ENCODE results near the gene LRP3. TPM values are rescaled to one million over a fixed set of nuclear protein-coding genes. Genes with fewer than 3 reads are reported as not detected.

LRP3 gene
- total and polyA plus RNA-seq, 12 donors = 8.5 to 23.6 (median 15.9) TPM

- peak overlapping the region; percentile 79 to 97 (median 94) for H3K27ac ChIP-seq
- intact Hi-C loops (cut with DNase I) = loop anchor here in 5 of 10 donors (2.0 to 5.0 kb wide), 4 partner anchors 31 to 204 kb away; partner anchors contain the start of genes CEBPG (in 1 of the 5), CEP89 (in 1 of the 5) and FAAP24 (in 1 of the 5)
- H3K36me3 ChIP-seq = no peaks in the 10 kb centered on the region
- WGBS, 2 donors = 13 to 14% methylated on average over 25 of the region's 25 CpGs
- no peaks in the 10 kb centered on the region for H3K9me3 ChIP-seq
- TF ChIP-seq CTCF (IDR thresholded peaks at IDR 0.05) = peak in 1 of 9 donors; percentile 12
- H3K4me3 ChIP-seq = peak overlapping the region; percentile 46 to 90 (median 79)
- ATAC-seq = peak in 6 of 8 donors; percentile 1 to 32 (median 2)
- no peaks in the 10 kb centered on the region for H3K27me3 ChIP-seq
- no peak for DNase-seq
- H3K4me1 ChIP-seq = peaks cover 7 to 46% (median 26%) of the 10 kb centered on the region in 9 donors
These were observed 18.1 kb upstream of the LRP3 start for GRCh38 chr19:33175886-33176669.

GRCh38 chr19:33176670-33177416 is 17.3 kb upstream of the LRP3 start:
- Histone ChIP-seq H3K9me3 (no peaks in the 10 kb centered on the region), H3K27ac (peak overlapping the region; percentile 79 to 97 (median 94)), H3K27me3 (no peaks in the 10 kb centered on the region), H3K4me1 (peaks cover 7 to 46% (median 26%) of the 10 kb centered on the region in 9 donors), H3K4me3 (peak overlapping the region; percentile 46 to 90 (median 79)), H3K36me3 (no peaks in the 10 kb centered on the region)
- WGBS, 2 donors = 0 to 1% methylated on average over 64 to 65 of the region's 65 CpGs
- peak; percentile 94 to 97 for DNase-seq
- intact Hi-C loops (cut with DNase I) = loop anchor here in 5 of 10 donors (2.0 to 5.0 kb wide), 4 partner anchors 32 to 205 kb away; partner anchors contain the start of genes CEBPG (in 1 of the 5), CEP89 (in 1 of the 5) and FAAP24 (in 1 of the 5)
- TF ChIP-seq CTCF (IDR thresholded peaks at IDR 0.05) = peak in 5 of 9 donors; percentile 17 to 41 (median 33)
- peak; percentile 94 to 98 (median 96) for ATAC-seq

GRCh38 chr19:33177417-33177979 is 16.6 kb upstream of the LRP3 start:
- Histone ChIP-seq H3K9me3 (no peaks in the 10 kb centered on the region), H3K36me3 (no peaks in the 10 kb centered on the region), H3K4me1 (peaks cover 7 to 46% (median 26%) of the 10 kb centered on the region in 9 donors), H3K27me3 (no peaks in the 10 kb centered on the region), H3K27ac (peak overlapping the region; percentile 79 to 97 (median 94)), H3K4me3 (peak overlapping the region; percentile 46 to 90 (median 76))
- 0 to 1% methylated on average over 35 to 38 of the region's 38 CpGs for WGBS, 2 donors
- peak in 8 of 9 donors; percentile 38 to 74 (median 54) for TF ChIP-seq CTCF (IDR thresholded peaks at IDR 0.05)
- peak in 2 of 8 donors; percentile 46 to 61 for ATAC-seq
- intact Hi-C loops (cut with DNase I) = loop anchor here in 5 of 10 donors (2.0 to 5.0 kb wide), 4 partner anchors 33 to 205 kb away; partner anchors contain the start of genes CEBPG (in 1 of the 5), CEP89 (in 1 of the 5) and FAAP24 (in 1 of the 5)
- DNase-seq = no peak

All from heart right ventricle (tissue), 16 donors.